MCF 10A (cell line): ENCODE measurements around the gene GABRB3. TPM values are rescaled to one million over a fixed set of nuclear protein-coding genes. Genes with fewer than 3 reads are reported as not detected.
"Not testable (repeated sequence)": the region's sequence is repeated elsewhere in the genome, so short reads cannot be mapped to it uniquely, and the experiment has no call there.

Experiments used
- BruUV-seq: library from RNA; stranded (reverse); fragments of 400-500 nt; replicated peaks from 2 replicates; lab custom pipeline; 2021; lab: Mats Ljungman, UMichigan
- CTCF ChIA-PET: fragments of 300-600 bp; sonication (Branson Sonifier 250); formaldehyde crosslinking; extraction: SDS; loops from one replicate; lab custom pipeline; 2021; ENCODE audit warnings: antibody characterized with exemption, inconsistent platforms; lab: Yijun Ruan, JAX
- POLR2A ChIA-PET: fragments of 300-600, 350-650 bp; sonication (Branson Sonifier 250); formaldehyde crosslinking; extraction: SDS; loops from one replicate; lab custom pipeline; 2020; ENCODE audit warnings: antibody characterized with exemption, inconsistent platforms; lab: Yijun Ruan, JAX
- DNase-seq: peaks from one replicate; pipeline ENCODE4 v3.0.0-alpha.2; 2018; ENCODE audit not compliant: unreplicated experiment
- H3K27ac Mint-ChIP-seq: one replicate; pipeline ENCODE4 v1.8.0; 2022; ENCODE audit warnings: mild to moderate bottlenecking, low read depth, mixed read lengths; ENCODE audit not compliant: unreplicated experiment
- H3K27me3 Mint-ChIP-seq: one replicate; pipeline ENCODE4 v1.8.0; 2022; ENCODE audit warnings: mixed read lengths; ENCODE audit not compliant: insufficient read depth, unreplicated experiment
- H3K36me3 Mint-ChIP-seq: one replicate; pipeline ENCODE4 v1.8.0; 2022; ENCODE audit warnings: mild to moderate bottlenecking, moderate library complexity, mixed read lengths; ENCODE audit not compliant: insufficient read depth, unreplicated experiment
- H3K4me1 Mint-ChIP-seq: one replicate; pipeline ENCODE4 v1.8.0; 2022; ENCODE audit warnings: mixed read lengths; ENCODE audit not compliant: insufficient read depth, unreplicated experiment
- H3K4me3 Mint-ChIP-seq: one replicate; pipeline ENCODE4 v1.8.0; 2022; ENCODE audit warnings: mild to moderate bottlenecking, moderate library complexity, mixed read lengths; ENCODE audit not compliant: unreplicated experiment
- H3K9me3 Mint-ChIP-seq: one replicate; pipeline ENCODE4 v1.8.0; 2022; ENCODE audit warnings: mixed read lengths; ENCODE audit not compliant: unreplicated experiment
- intact Hi-C: fragments of 100-400 bp; cut with micrococcal nuclease; formaldehyde crosslinking; loops from 2 replicates; pipeline ENCODE4 v1.14.1; 2022
- total RNA-seq: library from RNA; stranded (reverse); gene quantifications from 2 replicates; pipeline ENCODE4 v1.2.3, GENCODE V29; 2022
- TF ChIP-seq, protein P1 (sequence below): fragments of 200-600 bp; IDR thresholded peaks from one replicate; pipeline ENCODE4 v1.8.0; 2022; ENCODE audit warnings: antibody characterized with exemption, mild to moderate bottlenecking; ENCODE audit not compliant: unreplicated experiment

The GABRB3 gene
- total RNA-seq, 1 experiment from 2014 or later: not detected

DNA sequence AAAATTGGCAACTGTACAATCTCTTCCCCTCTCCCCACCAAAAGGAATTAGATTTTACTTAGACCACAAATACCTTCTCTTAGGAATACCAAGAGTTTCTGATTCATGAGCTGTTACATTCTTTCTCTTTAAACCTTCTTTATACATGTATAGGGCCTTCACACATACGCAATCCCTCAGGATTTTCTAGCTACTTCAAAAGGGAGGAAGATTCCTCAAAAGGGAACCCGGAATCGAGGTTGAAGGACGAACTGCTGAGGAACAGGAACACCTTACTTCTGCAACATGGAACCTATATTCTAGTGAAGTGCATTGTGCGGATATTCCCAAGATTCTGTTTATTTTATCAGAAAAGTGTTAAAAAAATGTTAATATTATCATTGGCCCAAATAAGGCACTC lies 52.3 kb downstream of the GABRB3 start:
- no peak overlapping the region for H3K4me3 Mint-ChIP-seq
- no peak overlapping the region for H3K27ac Mint-ChIP-seq
- H3K4me1 Mint-ChIP-seq: no peaks in the 10 kb centered on the region
- no TSS peak for BruUV-seq
- H3K36me3 Mint-ChIP-seq: no peaks in the 10 kb centered on the region
- intact Hi-C loops: no loop called here
- no peaks in the 10 kb centered on the region for H3K27me3 Mint-ChIP-seq
- H3K9me3 Mint-ChIP-seq: peaks cover 55% of the 10 kb centered on the region
- TF ChIP-seq, protein P1, sequence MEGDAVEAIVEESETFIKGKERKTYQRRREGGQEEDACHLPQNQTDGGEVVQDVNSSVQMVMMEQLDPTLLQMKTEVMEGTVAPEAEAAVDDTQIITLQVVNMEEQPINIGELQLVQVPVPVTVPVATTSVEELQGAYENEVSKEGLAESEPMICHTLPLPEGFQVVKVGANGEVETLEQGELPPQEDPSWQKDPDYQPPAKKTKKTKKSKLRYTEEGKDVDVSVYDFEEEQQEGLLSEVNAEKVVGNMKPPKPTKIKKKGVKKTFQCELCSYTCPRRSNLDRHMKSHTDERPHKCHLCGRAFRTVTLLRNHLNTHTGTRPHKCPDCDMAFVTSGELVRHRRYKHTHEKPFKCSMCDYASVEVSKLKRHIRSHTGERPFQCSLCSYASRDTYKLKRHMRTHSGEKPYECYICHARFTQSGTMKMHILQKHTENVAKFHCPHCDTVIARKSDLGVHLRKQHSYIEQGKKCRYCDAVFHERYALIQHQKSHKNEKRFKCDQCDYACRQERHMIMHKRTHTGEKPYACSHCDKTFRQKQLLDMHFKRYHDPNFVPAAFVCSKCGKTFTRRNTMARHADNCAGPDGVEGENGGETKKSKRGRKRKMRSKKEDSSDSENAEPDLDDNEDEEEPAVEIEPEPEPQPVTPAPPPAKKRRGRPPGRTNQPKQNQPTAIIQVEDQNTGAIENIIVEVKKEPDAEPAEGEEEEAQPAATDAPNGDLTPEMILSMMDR: no peak
- no peak for DNase-seq
- ChIA-PET CTCF (no interaction called here), POLR2A (no interaction called here)

DNA sequence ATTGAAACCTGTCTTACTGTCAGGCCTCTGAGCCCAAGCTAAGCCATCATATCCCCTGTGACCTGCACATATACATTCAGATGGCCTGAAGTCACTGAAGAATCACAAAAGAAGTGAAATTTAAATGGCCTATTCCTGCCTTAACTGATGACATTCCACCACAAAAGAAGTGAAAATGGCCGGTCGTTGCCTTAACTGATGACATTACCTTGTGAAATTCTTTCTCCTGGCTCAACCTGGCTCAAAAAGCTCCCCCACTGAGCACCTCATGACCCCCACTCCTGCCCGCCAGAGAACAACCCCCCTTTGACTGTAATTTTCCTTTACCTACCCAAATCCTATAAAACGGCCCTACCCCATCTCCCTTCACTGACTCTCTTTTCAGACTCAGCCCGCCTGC lies 53.0 kb downstream of the GABRB3 start:
- CTCF ChIA-PET: interaction anchor here (0.8 kb wide), 1 partner anchor 186 kb away, joined by 3 read pairs; no protein-coding TSS in a partner anchor
- DNase-seq, POLR2A ChIA-PET, BruUV-seq, H3K4me1 Mint-ChIP-seq, H3K4me3 Mint-ChIP-seq, H3K36me3 Mint-ChIP-seq, H3K27me3 Mint-ChIP-seq, intact Hi-C loops, H3K27ac Mint-ChIP-seq: not testable (repeated sequence)
- peaks cover 53% of the 10 kb centered on the region for H3K9me3 Mint-ChIP-seq

DNA sequence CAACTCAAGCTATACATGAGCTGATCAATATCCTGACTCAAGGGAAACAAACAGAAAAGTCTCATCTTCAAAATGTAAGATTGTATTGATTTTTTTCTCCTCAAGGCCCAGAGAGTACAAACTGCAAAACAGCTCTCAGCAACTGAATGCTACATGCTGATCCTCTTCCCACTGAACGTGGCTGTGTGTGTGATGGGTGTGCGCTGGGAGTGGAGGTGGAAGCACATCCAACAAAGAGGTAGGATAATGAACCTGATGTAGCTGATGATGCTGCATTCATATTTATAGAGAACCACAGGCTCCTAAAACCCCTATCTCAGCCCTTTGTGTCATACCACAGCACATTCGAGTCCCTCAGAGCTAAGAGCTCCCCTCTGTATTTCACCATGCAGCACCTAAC lies 56.8 kb downstream of the GABRB3 start:
- ChIA-PET POLR2A (no interaction called here), CTCF (no interaction called here)
- DNase-seq: no peak
- Mint-ChIP-seq H3K4me3 (no peak overlapping the region), H3K36me3 (peaks cover 11% of the 10 kb centered on the region), H3K4me1 (no peaks in the 10 kb centered on the region), H3K27me3 (no peaks in the 10 kb centered on the region), H3K27ac (no peak overlapping the region), H3K9me3 (peaks cover 65% of the 10 kb centered on the region)
- TF ChIP-seq, protein P1: no peak
- BruUV-seq: no TSS peak
- intact Hi-C loops: no loop called here

DNA sequence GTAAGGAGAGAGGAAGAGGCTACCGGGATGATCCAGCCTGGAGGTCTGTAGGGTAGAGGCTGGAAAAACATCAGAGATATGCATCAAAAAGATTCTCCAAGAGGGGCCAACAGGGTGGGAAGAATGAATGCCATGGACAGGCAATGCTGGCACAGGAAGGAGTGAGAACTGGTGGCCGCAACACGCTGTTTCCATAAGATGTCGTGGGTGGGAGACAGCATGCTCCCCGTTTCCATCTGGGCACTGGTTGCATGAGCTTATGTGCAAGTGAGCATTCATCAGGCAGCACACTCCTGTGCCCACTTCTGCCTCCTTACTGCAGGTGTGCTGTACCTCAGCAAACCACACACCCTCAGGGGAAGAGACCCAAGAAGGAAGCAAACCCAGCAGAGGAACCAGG lies 59.4 kb downstream of the GABRB3 start:
- no peak for DNase-seq
- no peak overlapping the region for H3K4me3 Mint-ChIP-seq

More for the DNA sequence above, 59.4 kb downstream of the GABRB3 start:
- H3K27me3 Mint-ChIP-seq: no peaks in the 10 kb centered on the region
- ChIA-PET CTCF (no interaction called here), POLR2A (no interaction called here)
- H3K27ac Mint-ChIP-seq: no peak overlapping the region
- intact Hi-C loops: no loop called here
- H3K36me3 Mint-ChIP-seq: peaks cover 11% of the 10 kb centered on the region
- BruUV-seq: no TSS peak
- no peaks in the 10 kb centered on the region for H3K4me1 Mint-ChIP-seq
- peaks cover 50% of the 10 kb centered on the region for H3K9me3 Mint-ChIP-seq
- TF ChIP-seq, protein P1: no peak
